ENCODE measurements around the gene CCNY.
A peak's percentile ranks its signal among the peaks of the same experiment; 100 is the strongest.

The CCNY gene

DNA sequence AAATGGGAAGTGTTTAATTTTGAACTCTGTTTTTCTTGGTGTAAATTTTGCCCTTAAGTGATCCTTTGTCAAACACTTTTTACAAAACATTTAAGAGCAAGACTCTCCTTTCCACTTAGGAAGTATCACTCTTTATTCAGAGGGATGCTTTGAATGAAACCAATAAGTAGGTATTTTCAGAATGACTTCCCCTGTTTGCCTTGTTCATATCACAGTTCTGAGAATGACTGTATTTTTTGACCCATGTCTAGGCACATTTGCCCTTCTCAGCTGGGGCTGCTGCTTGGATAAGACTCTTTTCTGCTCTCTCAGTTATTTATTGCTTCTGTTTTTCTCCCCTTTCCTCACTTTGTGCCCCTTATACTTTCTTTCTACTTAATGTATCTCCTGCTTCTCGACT lies 98.2 kb downstream of the CCNY start:
- DNase-seq: peak; percentile 62

DNA sequence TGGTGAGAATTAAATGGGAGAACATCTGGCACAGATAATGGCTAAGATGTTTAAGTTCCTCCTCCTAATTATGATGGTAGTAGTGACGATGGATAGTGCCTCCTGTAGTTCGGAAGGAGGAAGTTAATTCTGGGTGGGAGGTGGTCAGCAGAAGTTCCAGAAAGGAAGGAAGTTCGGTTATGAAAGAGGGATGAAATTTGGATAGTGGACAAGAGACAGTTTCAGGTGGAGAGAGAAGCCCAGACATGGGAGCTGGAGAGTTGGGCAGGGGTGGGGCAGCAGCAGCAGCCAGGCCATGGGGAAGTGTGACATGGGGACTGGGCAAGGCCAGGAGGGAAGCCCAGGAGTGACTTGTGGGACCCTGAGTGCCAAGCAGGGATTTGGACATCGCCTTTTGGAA lies 99.5 kb downstream of the CCNY start:
- DNase-seq: no peak

DNA sequence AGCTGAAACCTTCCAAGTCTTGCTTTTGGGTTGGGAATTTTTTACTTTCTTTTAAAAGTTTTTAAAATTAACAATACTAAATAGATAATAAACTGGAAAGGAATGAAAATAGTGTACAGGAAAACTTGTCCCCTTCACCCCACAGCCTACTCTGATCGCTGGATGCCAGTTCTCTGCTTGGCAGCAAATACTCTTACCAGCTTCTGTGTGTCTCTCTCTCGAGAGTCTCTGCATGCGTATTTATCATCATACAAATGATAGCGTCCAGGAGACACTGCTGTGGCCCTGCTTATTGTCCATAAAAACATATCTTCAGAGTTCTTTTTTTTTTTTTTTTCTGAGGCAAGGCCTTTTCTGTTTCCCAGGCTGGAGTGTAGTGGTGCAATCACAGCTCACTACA lies 101.5 kb downstream of the CCNY start:
- no peak for DNase-seq

DNA sequence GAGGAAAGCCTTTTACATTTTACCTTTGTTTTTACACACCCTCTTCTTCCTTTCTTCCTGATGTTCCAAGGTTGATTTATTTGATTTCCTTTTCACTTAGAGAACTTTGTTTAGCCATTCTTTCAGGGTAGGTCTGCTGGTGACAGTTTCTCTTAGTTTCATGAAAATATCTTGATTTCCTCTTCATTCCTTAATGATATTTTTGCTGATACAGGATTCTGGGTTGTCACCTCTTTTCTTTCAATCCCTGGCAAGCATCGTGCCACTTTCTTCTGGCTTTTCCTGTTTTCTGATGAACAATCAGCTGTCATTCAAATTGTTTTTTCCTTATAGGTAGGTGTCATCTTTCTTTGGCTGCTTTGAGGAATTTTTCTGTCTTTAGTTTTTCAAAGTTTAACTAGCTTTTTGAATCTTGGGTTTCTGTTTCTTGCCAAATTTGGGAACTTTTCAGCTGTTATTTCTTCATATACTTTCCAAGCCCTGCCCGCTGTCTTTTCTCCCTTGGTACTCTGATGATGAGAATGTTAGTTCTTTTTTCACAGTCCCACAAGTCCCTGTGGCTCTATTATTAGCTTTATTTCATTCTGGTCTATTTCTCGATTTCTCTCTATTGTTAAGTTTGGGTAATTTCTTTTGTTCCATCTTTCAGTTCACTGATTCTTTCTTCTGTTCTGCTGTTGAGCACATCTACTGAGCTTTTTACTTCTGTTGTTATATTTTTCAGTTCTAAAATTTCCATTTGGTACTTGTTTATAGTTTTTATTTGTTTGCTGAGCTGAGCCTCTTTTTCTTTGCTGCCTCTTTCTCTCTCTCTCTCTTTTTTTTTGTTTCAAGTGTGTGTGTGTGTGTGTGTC lies 102.6 kb downstream of the CCNY start:
- DNase-seq: no peak

DNA sequence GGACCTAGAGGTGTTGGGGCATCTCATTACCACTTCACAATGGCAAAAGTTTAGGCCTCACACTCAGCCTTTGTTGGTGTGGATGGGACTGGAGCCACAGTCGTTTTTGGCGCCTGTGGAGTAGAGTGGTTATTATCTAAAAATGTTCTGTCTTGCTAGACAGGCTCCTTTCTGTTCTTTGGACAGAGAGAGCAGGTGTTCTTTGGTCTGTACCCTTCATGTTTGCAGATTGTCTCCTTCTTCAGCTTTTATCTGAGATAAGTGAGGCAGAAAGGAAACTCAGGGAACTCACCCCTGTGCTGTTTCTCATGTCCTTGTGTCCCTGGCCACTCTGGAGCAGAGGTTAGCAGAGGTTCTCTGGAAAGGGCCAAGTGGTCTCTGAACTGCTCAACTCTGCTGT lies 103.7 kb downstream of the CCNY start:
- DNase-seq: no peak

DNA sequence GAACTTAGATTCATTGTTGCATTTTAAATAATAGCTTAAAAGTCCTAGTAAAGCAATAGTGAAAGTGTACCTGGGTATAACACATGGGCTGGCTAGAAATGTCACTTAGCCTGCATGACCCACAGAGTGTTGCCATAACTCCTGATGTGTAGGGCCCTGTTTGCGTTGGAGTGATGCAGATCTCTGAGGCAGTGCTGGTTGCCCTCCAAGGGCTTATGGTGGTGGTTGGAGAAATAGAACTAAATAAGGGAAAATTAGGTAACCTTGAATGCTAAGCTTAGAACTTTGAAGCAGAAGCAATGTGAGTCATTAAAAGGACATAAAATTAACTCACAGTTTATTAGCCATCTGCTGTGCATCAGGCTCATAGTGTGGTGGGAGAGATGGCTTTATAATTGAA lies 105.7 kb downstream of the CCNY start:
- peak; percentile 31 for DNase-seq

DNA sequence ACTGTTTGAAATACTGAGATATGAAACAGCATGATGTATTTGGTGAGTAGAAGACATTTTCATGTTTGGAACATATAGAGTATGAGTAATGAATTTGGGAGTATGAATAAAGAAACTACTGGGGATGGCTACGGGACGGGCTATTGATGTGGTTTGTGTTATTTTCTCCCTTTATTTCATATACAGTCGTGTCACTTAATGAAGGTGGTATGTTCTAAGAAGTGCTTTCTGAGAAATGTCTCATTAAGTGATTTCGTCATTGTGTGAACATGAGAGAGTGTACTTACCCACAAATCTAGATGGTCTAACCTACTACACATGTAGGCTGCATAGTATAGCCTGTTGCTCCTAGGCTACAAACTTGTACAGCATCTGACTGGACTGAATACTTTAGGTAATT lies 106.3 kb downstream of the CCNY start:
- peak; percentile 55 for DNase-seq

DNA sequence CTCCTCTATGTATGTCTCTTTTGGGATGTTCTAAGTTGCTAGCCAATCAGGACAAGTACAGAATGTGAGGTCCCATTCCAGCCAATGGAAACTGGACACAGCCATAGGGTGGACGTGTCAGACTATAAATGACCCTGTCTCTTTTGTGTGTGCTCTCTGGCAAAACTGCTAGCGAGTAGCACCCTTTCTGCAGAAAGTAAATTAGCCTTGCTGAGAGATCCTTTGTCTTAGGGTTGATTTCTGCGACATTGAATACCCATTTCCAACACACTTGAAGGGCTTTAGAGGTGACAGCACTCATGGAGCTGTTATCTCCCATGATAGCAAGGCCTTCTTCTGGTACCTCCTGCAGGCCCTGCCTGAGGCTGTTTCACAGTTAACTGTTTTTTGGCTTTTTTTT lies 107.5 kb downstream of the CCNY start:
- DNase-seq: no peak

DNA sequence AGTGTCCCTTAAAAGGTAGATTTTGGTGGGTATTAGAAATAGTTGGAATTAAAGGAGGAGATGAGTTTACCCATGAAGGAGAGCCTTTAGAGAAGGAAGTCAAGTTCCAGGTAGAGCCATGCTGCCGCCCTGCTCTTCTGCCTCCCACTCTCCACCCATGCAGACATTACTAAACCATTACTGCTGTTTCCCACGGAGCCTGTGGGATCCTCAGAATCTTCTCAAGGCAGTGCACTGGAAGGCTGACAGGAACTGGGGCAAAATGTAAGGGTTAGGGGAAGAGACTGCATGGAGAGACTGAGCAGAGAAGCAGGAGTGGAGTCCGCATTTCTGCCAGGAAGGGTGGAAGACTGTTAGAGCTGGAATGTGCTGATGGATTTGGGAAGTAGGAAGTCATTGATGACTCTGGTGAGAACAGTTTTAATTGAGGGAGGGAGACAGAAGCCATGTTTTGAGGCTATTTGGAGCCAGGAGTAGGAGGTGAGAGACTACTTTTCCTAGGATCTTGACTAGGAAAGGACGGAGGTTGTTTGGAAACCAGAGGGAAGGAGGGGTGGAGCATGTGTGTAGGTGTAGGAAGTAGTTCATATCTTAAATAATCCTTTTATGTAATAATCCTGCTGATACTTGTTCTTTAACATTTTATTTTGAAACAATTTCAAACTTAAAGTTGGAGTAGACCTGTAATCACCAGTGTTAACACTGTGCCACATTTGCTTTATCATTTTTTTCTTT lies 109.0 kb downstream of the CCNY start:
- DNase-seq: no peak

DNA sequence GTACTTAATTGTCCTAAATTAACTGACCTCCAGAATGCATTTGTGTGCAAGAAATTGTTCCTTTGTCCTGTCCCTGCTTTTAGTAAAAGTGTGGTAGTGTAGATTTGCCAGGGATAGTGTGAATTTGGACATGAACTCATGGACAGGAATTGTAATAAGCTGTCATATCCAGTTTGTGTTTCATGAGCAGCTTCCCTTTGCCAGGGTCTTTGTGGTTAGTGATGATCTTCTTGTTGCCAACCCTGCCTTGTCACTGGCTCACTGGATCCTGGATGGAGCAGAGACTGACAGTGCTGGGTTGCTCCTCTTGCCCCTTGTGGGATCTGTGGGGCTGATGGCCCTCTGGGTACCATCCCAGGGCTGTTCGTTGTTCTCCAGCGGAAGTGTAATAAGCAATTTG lies 110.1 kb downstream of the CCNY start:
- DNase-seq: no peak

DNA sequence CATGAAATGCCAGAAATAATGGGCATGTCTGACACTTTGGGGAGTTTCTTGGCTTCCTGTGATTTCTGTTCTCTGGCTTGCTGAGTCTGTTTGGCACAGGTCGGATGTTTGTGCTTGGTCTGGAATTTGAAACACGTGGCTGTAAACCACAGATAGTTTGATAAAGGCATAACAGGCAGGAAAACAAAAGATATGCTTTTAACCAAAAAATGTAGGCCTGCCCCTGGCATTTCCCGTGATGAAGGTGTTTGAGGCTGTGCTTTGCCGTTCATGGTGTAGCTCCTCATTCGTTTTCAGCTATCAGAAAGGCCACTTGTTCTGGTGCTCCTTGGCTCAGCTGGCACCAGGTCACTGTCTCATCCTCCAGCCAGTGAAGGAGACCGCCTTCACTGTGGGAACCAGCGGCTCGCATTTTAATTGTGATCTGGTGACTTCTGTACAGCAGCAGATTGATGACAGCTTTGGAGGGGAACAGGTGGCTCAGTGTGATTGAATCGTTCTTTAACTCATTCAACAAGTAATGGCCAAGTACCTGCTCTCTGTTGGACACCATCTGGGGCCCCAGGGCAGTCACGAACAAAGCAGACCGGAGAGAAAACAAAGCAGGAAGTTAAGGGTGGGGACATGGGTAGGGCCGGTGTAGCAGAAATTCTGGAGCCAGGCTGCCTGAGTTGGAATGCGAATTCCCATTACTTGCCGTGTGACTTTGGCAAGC lies 111.5 kb downstream of the CCNY start:
- peak; percentile 23 for DNase-seq

DNA sequence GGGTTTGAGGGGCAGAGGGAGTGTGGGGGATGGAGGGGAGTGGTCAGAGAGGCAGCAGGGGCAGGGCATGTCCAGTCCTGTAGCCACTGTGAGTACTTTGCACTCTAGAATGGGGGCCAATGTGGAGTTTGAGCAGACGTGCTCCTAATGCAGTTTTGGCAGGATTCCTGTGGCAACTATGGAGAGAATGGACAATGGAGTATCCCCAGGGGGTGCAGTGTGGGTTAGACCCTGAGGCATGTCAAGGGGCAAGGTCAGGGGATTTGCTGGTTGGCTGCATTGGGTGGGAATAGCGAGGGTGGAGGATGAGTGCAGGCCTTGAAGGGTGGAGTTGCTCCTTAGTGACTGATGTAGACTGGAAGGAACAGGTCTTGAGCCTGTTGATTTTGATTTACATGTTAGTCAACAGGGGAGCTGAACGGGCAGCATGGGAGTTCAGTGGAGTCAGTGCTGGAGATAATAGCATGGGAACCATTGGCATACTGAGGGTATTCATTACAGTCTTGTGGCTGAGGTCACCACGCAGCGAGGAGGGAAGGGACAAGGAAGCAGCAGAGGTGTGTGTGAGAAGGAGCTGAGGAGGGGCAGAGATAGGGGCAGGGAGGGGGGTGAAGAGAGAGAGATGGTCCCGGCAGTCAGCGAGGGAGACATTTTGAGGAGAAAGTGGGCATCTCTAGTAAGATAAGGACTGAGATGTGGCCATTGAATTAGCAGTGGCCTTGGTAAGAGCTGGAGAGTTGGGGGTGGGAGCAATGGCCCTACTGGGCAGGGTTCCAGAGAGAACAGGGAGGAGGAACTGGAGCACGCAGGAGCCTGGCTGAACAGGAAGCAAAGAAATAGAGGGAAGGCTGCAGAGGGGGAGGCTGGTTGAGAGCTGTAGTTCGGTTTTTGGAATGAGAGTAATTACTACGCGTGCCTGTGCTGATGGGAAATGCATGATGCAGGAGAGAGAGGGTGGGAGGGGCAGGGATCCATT lies 112.7 kb downstream of the CCNY start:
- DNase-seq: no peak

DNA sequence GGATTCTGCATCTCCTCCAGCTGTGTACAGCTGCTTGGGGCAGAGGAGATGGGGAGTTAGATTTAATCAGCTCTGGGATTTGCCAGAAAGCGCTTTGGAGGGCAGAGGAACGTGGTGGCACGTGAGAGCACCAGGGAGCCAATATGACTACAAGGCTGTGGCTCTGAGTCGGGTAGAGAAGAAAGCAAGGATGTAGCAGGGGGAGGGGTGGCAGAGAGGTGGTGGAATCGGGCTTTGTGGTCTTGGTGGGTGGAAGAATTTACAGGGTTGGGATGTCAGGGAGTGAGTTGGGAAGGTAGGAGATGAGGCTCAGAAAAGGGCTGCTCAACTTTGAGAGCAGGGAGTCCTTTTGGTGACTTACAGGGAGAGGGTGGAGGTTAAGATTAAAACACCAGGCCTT lies 113.6 kb downstream of the CCNY start:
- peak; percentile 15 for DNase-seq

DNA sequence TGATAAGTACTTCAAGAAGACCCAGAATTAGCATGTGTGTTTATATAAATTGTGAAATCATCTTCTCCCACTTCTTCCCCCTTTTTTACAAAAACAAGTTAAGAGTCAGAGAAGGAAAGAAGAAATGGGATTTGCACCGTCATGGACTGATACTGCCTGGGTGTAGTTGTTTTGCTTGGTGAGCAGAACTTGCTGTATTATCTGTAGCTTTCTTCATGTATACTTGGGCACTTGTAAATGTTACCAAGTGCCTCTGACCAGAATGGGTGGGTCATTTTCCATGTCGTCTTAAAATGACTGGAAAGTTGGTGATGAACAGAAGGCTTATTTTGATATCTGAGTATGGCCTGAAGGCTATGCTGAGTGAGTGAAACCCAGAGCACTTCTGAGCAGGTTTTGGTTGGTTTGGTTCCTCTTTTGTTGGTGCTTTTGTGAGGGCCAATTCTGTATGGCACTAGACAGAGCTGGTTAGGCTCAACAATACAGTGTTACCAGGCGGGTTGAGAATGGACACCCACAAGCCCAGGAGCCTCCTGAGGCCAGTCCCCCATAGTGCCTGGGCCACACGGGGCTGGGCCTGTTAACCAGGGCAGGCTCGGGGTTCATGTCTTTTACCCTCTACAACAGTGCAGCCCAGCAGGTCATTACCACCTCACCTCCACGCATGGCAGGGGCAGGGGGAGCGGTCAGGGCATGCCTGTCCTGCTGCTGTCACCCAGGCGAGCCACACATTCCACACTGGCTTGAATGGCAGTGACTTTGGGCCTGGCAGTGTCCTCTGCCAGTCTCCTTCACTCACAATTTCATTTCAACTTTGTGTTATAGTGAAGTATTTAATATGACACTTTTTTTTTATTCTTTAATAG lies 115.1 kb downstream of the CCNY start:
- DNase-seq: no peak

DNA sequence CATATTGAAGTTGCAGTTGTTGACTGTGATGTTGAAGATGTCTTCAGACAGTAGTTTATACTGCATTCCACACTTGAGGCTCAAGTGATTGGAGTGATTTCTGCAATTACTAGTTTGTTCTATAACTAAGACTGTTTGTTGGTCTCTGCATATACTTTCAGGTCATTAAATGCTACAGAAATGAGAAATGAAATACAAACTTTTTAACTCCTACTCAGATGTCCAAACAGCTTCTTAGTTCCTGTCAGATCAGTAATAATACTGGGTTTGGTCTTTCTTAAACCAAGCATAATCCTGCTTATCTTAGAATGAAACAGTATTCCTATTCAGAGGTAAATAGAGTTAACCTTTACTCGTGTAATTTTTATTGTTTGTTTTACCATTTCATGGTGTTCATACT lies 115.9 kb downstream of the CCNY start:
- DNase-seq: no peak

DNA sequence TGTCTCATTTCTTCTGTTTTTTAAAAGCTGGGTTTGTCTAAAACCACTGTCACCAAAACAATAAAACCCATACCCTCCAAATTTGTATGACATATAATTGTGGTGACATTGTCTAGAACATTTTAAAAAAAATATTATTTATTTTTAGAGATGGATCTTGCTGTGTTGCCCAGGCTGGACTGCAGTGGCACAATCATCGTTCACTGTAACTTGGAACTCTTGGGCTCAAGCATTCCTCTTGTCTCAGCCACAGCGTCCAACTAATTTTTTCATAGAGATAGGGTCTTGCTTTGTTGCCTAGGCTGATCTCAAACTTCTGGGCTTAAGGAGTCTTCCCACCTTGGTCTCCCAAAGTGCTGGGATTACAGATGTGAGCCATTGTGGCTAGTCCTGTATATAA lies 116.5 kb downstream of the CCNY start:
- DNase-seq: no peak

DNA sequence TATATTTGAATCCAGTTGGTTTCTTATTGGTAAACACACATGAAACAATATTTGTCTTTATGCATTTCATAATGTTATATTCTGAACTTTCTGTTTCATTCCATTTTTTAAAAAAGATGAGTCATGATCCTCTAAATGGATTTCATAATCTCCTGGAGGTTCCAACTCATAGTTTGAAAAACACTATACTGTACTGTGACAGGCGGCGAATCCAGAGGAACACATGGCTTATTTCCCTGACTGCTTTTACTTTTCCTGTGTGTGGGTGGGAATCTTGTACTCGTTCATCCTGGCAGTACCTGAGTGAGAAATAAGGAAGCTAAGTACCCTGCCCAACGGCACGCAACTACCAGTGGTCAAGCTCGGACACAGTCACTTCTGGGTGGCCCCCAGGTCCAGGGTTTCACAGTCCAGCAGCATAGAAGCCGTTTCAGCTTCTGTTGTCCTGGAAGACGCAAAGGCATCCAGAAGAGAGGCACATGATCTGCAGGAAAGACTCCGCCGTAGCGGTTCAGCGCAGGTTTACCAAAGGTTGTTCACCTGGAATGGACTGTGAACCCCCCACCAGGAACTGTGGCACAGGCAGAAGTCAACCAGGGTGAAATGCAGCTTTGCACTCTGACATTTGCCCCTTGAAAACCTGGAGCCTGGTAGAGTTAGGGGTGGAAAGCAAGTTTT lies 117.7 kb downstream of the CCNY start:
- no peak for DNase-seq

DNA sequence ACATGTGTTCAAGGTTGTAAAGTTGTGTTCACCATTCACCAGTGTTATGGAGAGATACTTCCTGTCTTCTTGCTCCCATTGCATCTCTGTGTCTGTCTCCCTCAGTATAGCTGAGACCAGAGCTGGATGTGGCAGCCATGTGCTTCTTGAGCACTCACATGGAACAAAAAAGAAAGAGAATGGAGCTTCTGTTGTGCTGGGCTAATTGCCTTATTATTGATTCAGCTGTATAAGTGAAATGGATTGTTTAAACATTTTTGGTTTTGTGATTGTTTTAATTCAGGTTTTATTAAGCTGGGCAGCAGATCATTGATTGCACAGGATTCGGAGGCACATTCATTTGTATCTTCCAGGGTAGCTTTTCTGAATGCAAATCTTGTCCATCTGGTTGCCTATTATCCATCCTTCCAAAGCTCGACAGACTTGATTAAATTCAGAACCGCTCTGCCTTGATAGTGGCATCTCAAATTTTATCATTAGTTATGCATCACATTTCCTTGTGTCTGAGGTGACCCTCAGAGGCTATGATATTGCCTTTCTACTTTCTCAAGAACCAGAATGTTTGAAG lies 119.9 kb downstream of the CCNY start:
- no peak for DNase-seq

DNA sequence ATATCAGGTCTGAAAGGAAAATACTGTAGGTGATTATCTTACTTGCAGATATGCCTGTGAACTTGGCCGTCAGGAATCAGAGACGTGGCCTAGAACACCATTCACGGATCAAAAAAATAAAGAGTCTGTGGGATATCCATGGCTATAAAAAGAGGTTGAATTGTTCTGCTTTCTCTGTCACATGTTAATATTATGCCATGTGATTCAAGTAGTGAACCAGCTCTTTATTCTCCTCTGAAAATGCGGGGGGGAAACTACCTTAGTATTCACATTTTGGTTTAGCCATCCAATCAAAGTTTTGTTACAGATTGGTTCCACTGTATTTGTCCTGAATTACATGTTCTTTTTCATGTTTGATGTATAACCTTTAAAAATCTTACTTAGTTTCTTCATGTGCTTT lies 120.5 kb downstream of the CCNY start:
- no peak for DNase-seq

Measured in activated CD4-positive, alpha-beta T cell treated with anti-CD3 and anti-CD28 coated beads, Interleukin-2, Interleukin-6, amounts not matched to agents 100 ng/mL and 50 ng/mL, durations not matched to agents 16 hours and 8 hours (primary cell).